ENCODE data around the gene NCAM1.

Gene NCAM1

DNA sequence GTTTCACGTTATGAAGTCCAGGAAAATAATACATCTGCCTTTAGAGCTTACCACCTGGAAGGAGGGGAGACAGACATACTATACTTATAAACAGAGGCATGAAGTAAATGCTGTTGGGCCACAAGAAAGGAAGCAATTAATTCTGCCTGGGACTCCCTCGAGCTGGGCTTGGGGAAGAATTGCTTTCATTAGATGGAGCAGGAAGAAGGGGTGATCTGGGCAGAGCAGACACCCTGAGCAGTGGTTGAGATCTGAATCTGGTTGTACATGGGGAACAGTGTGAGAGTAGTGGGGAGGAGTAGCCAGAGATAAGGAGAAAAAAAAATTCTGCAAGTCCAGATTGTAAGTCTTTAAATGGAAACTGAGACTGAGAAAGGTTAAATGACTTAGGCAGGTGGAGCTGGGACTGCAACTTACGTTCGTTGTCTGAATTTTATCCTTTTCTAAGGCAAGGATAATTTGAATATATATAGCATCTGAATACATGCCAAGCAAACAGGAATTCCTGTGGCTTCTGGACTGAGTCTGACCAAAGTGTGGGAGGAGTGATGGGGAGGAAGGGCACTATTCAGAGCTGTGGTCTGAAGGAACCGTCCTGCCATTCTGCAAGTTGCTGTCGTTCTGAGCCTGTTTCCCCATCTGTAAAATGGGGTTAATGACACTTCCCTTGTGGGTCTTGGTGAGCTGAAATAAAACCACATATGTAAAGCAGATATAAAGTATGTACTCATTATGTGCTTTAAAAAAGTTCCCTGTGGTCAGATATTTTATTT, 7.9 kb downstream of the NCAM1 start:
- DNase-seq, result no peak

DNA sequence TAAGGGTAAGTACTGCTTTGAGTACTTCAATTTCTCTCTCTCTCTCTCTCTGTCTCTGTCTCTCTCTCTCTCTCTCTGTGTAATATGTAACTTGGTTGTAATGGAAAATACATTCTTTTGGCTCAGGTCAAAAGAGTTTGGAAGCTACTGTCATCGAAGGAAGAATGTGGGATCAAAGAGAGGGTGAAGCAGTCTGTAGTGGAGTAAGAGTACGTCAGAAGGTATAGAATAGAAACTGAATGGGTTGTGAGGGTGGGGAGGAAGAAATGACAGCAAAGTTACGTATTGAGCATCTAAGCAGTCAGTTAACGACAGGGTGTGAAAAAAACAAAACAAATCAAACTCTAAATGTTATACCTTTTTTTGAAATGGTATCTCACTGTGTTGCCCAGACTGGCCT, 10.0 kb downstream of the NCAM1 start:
- DNase-seq, result no peak

GRCh38 chr11:112971827-112972226, 10.6 kb downstream of the NCAM1 start:
- no peak for DNase-seq

GRCh38 chr11:112972399-112973145, 11.4 kb downstream of the NCAM1 start:
- no peak for DNase-seq

DNA sequence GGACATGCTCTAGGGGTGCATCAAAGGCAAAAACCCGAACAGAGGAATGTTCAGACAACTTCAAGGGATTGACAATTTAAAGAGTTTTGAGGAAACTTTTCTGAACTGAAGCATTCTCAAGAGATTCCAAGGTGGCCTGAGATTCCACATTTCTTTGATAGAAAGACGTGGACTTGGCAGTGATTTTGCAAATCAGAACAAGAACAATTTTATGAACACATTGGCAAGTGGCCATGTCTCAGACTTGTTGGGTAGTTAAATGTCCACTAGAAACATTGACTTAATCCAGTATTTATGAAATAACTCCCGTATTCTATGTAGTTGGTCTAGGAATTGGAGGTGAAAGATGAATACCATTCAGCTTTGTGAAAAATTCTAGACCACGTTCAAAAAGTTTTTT, 13.8 kb downstream of the NCAM1 start:
- no peak for DNase-seq

DNA sequence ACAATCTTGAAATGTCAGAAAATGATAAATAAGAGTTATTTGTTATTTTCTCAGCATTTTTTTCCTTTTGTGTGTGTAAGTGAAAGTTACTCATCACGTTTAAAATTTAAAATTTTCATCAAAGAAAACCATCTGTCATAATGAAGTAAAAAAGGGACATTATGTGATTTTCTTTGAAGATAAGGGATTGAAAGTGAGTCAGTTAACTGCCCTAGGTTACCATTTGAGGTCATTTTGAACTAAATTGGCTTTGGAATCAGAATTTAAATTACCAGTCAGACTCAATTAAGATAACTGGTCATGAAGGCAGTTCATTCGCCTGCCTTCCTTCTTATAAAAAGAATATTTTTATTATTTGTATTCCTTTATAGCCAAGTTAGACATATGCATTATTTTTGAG, 14.3 kb downstream of the NCAM1 start:
- DNase-seq, result no peak

GRCh38 chr11:112977755-112978154, 16.5 kb downstream of the NCAM1 start:
- peak; percentile 84 for DNase-seq

DNA sequence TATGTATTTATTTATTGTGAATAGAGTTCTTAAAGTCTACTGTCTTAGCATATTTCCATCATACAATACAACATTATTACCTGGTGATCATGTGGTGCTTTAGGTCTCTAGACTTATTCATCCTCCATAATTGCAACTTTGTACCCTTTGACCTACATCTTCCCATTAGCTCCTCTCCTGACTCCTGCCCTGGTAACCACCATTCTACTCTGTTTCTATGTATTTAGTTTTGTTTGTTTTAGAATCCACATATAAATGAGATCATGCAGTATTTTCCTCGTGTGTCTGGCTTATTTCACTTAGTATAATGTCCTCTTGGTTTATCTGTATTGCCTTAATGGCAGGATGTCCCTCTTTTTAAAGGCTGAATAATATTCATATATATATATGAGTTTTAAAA, 22.7 kb downstream of the NCAM1 start:
- no peak for DNase-seq

DNA sequence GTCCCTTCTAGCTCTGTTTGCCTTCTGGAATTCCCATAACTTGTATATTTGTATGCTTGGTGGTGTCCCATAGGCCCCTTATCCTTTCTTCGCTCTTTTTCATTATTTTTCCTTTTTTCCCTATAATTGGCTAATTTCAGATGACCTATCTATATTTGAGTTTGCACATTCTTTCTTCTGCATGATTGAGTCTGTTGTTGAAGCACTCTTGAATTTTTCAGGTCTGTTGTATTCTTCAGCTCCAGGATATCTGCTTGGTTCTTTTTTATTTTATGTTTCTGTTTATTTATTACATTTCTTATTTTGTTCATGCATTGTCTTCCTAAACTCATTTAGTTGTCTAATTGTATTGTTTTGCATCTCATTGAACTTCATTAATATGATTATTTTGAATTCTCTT, 28.0 kb downstream of the NCAM1 start:
- no peak for DNase-seq

- no peak for DNase-seq
Observed at GRCh38 chr11:112993808-112994207, 32.6 kb downstream of the NCAM1 start.

DNA sequence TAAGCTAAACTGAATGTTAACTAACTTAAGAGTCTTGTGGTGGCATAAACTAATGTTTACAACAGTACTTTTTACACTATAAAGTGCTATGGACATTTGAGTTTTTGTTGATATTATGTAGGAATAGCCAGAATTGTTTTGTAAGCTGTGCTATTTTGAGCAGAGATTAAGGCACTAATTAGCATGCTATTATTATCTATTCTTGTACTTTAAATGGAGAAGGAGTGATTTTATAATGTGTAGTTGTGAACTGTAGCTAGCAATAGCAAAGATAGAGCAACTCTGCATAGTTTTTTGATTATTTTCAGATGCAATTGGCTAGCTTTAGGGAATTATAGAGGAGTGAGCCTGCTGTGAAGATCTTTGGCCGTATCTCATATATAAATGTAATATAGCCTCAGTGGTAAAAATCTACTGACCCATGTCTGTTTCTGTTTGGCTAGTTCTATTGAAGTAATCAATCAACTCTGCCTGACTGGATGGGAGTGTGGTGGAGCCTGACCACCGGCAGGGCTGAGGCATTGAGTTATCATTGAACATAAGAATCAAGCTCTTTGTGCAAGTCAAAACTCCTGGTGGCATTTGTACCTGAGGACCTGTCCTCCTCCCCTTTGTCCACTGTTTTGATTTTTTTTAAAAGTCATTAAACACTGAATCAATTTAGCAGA, 34.3 kb downstream of the NCAM1 start:
- DNase-seq, result no peak

DNA sequence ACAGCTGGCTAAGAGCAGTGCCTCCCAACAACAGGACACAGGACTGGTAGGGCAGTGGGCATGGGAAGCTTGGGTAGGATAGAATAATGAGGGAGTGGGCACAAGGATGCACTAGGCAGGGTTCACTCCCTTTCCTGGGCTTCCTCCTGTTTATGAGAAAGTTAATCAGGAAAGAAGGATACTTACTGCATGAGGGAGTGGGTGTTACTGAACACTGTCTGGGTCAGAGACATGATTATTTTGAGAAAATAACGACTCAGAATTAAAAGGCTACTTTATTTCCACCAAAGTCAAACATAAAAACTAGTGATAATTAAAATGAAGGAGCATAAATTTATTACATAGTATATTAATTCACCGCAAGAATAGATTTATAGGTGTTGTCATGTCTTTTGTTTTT, 35.8 kb downstream of the NCAM1 start:
- no peak for DNase-seq

DNA sequence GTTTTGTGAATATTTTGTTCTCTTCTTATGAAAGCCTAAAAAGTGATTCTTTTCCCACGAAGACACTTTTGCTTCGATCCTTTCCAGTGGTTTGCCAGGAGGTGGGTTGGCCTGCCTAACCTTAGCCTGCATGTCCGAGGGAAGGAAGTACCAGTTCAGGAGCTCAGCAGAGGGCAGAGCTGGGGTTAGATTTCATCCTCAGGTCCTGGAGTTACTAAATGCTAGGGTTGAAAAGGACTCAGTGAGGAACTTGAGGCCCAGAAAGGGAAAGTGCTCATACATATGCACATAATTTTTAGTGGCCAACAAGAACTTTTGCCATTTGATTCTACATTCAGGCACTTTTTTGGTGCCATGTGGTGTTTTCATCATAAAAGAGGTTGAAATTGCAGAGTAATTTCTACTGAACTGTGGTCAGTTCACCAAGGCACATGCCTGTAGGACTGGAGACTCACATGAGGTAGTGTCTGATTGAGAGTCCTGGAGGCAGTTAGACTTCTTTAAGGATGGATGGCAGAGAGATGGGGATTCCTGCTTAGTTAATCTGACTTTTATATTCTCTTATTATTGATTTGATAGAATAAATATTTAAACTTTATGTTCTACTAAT, 36.7 kb downstream of the NCAM1 start:
- DNase-seq, result no peak

GRCh38 chr11:112999520-112999919, 38.3 kb downstream of the NCAM1 start:
- DNase-seq, result no peak

GRCh38 chr11:113001709-113002108, 40.5 kb downstream of the NCAM1 start:
- no peak for DNase-seq

DNA sequence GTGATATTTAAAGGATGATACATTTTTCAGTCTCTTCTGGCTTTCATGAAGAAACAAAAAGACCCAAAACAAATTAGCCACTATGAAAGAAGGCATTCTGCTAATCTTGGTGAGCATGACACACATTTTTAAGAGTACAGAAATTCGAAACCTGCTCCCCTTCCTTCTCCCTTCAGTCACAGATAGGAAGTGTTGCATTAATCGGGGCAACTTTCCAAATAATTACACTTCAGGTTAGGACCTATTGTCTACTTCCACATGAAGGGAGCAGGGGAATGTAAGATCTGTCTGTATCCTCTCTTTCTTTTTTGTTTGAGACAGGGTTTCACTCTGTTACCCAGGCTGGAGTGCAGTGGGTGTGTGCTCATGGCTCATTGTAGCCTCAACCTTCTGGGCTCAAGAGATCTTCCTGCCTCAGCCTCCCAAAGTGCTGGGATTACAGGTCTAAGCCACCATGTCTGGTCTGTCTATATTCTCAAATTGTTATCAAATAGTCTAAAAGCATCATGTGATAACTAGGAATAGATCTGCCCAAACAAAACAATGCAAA, 45.8 kb downstream of the NCAM1 start:
- no peak for DNase-seq

DNA sequence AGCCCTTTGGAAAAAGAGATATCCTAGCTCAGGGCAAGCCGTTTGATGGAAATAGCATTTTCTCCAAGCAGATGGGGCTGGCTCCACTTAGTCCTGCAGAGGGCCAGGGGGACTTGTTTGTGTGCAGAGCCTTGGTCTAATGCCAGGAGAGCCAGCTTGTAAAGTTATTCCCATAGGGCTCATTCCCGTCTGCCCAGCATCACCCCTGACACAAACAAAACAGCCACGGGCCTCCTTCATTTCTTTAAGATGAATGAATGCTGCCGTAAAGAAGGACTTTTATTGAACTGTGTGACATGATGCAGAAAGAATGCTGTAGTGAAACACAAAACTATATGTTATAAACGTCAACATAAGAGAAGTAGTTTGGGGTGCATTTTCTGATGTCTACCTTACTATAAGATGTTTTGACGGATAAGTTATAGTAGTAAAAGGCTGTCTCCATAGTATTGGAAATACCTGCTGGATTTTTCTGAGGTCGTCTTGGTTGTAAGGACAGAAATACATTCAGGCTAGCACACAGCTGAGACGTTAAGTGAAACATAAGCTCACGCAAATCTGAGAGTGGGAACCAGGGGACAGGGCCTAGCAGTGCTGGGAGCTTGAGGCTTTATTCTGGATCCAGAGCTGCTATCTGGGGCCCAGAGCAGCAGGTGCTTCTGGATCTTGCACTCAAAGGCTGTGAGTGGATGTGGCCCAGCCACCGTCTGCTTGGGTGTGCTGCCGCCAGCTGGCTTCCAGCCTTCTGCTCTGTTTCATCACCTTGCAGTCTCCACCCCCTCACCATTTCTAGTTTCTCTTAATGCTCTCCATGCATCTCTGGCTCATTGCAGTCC, 53.3 kb downstream of the NCAM1 start:
- DNase-seq, result no peak

GRCh38 chr11:113015098-113015455, 53.9 kb downstream of the NCAM1 start:
- no peak for DNase-seq

DNA sequence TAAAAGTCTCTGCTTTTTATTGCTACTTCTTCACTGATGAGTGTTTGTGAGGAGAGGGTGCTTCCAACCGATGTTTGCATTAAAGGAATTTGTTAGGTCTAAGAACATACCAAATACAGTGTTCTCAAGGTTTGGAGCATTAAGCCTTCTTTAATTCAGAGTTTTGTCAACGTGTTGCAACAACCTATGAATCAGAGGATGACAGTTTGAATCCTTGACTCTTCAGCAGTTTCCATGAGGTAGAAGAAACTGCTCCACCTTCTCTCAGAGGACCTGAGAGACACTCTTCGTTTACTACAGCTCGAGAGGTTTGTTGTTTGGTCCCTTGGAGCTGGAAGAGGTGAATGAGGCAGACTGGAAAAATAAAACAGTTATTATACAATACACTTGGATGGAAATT, 55.7 kb downstream of the NCAM1 start:
- DNase-seq, result no peak

DNA sequence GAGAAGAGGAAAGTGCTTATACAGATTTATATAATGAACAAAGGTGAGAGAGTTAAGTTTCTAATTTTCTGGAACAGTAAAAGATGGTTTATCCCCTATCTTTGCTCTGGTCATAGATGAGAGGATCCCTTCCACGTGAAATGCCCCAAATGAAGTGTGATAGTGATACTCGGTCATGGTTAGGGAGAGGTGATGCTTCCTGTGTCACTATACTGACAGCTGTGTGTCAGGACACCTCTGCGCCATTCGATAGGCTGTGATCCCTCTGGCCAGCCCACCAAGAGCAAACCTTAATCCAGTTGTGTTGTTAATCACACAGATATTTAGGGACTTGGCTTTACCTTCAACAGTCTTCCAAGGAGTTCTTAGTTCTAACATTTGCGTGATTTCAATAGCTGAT, 57.7 kb downstream of the NCAM1 start:
- DNase-seq, result no peak

DNA sequence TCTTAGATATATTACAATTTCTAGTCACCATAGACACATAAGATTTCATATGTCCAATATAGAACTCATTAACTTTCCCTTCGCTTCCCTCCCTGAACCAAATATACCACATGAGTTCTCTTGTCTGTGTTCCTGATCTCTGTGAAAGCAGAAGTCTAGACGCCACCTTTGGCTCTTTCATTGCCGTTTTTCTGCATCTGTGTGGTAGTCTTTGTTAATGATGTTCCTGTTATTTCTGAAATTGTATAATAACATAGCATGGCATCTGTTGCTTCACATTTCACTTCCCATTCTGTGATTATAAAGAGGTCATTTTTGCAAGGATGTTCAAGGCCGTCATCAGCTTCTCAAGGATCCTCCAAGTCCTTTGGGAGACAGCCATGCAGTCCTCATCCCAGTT, 58.5 kb downstream of the NCAM1 start:
- no peak for DNase-seq

DNA sequence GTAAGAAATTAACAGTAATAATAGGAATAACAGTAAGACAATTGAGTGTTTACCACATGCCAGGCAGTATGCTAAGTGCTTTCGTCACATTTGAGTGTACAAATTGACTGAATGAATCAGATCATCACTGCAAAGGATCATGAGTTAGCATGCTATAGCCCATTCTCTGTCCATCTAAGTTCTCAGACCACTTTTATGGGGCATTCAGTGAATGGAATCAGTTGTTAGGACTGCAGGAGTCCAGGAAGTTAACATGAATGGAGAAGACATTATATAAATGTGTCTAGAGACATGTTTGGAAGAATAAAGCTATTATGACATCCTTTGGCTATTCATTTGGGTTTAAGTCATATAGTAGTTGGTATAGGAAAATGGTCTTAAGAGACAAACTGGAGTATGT, 59.9 kb downstream of the NCAM1 start:
- no peak for DNase-seq

DNA sequence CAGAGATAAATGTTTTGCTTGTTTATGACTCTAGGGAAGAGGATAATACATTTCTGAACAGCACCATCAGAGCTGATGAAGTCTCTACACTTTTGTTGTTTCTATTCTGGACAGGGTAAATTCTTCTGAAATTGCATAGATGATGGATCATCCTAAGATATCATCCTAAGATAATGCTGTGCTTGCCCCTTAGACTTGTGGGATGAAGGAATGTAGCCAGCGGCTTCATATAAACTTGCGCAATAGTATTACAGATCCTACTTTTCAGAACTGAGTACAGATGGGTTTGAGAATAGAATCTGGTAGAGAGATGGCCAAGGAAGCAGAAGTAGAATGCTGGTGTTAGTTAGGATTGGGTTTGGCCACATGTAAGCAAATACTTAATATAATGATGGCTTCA, 61.0 kb downstream of the NCAM1 start:
- no peak for DNase-seq

All from GF-D8 (cell line).